Stimulated activated naive CD8-positive, alpha-beta T cell treated with anti-CD3 and anti-CD28 coated beads, Interleukin-15, amount 100 ng/mL, for 72 hours (primary cell): ENCODE results near the gene NELFB.
"Not testable (repeated sequence)": the region's sequence is repeated elsewhere in the genome, so short reads cannot be mapped to it uniquely, and the experiment has no call there.

Experiments used
- ATAC-seq: fragments of 150-1000 bp; cut with Tn5 transposase; 2 replicates; pipeline ENCODE4 v1.10.0; 2021; ENCODE audit warnings: mild to moderate bottlenecking, moderate library complexity
- DNase-seq, 2 donors: peaks; one replicate each; pipeline ENCODE4 v3.0.0; 2021 to 2022
- H3K27ac Mint-ChIP-seq, 2 donors: one replicate each; pipeline ENCODE4 v1.8.0; 2022; ENCODE audit warnings: mild to moderate bottlenecking in 2 of 2, mixed read lengths in 2 of 2, moderate library complexity in 2 of 2
- H3K27me3 Mint-ChIP-seq: one replicate; pipeline ENCODE4 v1.8.0; 2022; ENCODE audit warnings: mixed read lengths
- H3K4me1 Mint-ChIP-seq: one replicate; pipeline ENCODE4 v1.8.0; 2022; ENCODE audit warnings: mild to moderate bottlenecking, mixed read lengths
- H3K4me3 Mint-ChIP-seq, 2 donors: one replicate each; pipeline ENCODE4 v1.8.0; 2022; ENCODE audit warnings: mild to moderate bottlenecking in 2 of 2, mixed read lengths in 2 of 2, moderate library complexity in 1 of 2
- H3K9me3 Mint-ChIP-seq, 2 donors: one replicate each; pipeline ENCODE4 v1.8.0; 2022; ENCODE audit warnings: mixed read lengths in 2 of 2

The NELFB gene

DNA sequence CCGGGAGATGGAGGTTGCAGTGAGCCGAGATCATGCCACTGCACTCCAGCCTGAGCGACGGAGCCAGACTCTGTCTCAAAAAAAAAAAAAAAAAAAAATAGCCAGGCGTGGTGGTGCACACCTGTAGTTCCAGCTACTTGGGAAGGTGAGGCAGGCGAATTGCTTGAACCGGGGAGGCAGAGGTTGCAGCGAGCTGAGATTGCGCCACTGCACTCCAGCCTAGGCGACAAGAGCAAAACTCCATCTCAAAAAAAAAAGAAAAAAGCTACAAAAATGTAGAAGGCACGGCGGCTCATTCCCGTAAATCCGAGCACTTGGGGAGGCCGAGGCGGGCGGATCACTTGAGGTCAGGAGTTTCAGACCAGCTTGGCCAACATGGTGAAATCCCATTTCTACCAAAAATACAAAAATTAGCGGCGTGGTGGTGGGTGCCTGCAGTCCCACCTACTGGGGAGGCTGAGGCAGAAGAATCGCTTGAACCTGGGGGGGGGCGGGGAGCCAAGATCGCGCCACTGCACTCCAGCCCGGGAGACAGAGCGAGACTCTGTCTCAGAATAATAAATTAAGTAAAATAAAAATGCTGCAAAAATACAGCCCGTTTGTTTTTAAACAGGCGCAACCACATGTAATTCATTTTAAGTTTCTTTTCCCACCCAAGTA lies 15.5 kb upstream of the NELFB start:
- not testable (repeated sequence) for H3K9me3 Mint-ChIP-seq

DNA sequence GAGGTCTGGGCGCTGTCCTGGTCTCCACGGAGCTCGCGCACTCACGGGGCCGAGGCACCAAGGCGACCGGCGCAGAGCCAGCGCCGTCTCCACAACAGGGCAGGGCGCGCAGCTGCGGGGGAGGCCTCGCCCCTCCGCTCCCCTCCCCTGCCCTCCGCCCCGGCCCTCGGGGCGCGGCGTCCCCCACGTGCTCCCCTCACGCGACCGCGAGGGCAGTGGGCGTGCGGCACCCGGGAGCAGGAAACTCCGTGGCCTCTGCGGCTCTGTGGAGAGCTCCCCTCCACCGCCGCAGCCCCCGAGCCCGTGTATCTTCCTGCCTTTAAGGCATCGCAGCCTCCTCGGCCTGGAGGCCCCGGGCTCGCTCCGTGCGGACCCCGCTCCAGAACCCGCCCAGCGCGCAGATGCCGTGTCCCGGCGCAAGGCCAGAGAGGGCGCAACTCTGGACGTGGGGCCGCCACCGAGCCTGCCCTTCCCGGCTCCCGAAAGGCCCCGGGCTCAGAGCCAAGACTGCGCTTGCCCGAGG lies 14.7 kb upstream of the NELFB start:
- Mint-ChIP-seq H3K4me1 (peaks cover 71% of the 10 kb centered on the region), H3K4me3 (peak overlapping the region; percentile 83 to 96), H3K27me3 (peaks cover 3% of the 10 kb centered on the region), H3K27ac (no peak overlapping the region), H3K9me3 (no peaks in the 10 kb centered on the region)
- DNase-seq = peak in 1 of 2 donors; percentile 80
- ATAC-seq = peak; percentile 42

More for the DNA sequence above, 15.5 kb upstream of the NELFB start:
- Mint-ChIP-seq H3K4me1 (peaks cover 78% of the 10 kb centered on the region), H3K4me3 (peak overlapping the region; percentile 77 to 83), H3K27ac (peak overlapping the region; percentile 34 to 69)
- DNase-seq, ATAC-seq, H3K27me3 Mint-ChIP-seq: not testable (repeated sequence)

DNA sequence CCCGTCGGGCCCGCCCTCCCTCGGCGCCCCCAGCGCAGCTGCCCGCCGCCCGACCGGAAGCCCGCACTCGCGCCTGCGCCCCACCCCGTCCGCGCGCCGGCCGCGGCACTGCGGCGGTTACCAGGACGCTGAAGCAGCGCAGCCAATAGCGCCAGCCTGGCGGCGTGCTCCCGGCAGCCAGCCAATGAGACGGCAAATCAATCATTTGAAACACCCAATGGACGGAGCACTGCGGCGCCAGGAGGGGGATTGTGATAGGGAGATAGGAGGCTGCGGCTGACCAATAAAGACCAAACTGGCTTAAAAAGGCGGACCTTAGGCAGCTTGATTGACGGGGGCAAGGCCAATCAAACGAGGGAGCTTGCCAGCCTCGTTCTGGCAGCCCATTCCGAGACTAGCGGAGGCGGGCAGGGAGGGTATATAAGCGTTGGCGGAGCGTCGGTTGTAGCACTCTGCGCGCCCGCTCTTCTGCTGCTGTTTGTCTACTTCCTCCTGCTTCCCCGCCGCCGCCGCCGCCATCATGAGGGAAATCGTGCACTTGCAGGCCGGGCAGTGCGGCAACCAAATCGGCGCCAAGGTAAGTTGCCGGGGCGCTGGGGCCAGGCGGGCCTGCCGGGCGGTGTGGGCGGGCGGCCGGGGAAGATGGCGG lies 14.2 kb upstream of the NELFB start, which contains the start of gene TUBB4B:
Gene TUBB4B, plus strand, starts transcription at position 447 of the 649 bp plus-strand sequence. Its CDS starts 74 bp downstream, at position 521.
- Mint-ChIP-seq H3K27ac (peak within 1 kb of the TSS; percentile 97 to 100), H3K4me1 (peaks cover 69% of the 10 kb centered on the region), H3K4me3 (peak within 1 kb of the TSS; percentile 91 to 96), H3K9me3 (no peaks in the 10 kb centered on the region), H3K27me3 (no peaks in the 10 kb centered on the region)
- peak; percentile 98 to 99 for DNase-seq
- peak; percentile 81 for ATAC-seq

DNA sequence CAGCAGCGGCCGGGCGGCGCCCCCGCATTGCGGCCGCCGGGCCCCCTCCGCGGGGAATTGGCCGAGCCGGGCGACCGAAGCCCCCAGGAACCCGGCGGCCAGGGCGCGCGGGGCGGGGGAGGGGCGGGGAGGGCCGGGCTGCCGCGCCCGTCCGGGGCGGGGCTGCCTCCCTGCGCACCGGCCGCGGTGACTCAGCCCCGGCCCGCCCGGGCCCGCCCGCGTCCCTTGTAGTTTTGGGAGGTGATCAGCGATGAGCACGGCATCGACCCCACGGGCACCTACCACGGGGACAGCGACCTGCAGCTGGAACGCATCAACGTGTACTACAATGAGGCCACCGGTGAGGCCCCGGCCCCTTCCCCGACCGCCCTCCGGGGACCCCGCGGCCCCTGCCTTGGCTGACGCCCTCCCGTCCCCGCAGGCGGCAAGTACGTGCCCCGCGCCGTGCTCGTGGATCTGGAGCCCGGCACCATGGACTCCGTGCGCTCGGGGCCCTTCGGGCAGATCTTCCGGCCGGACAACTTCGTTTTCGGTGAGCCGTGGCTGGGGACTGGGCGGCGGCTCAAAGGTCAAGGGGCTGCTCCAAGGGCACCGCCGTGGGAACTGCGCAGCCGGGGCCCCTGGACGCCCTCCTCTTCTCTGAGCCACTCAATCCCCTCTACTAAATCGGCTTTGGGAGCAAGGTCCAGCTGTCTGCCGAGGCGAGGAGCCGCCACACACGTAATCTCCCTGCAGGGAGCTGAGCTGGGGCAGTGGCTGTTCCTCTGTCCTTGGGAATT lies 13.4 kb upstream of the NELFB start:
- Mint-ChIP-seq H3K27me3 (no peaks in the 10 kb centered on the region), H3K4me3 (peak overlapping the region; percentile 91 to 96), H3K4me1 (peaks cover 63% of the 10 kb centered on the region), H3K27ac (peak overlapping the region in 1 of 2 donors; percentile 94), H3K9me3 (no peaks in the 10 kb centered on the region)
- DNase-seq = peak; percentile 60 to 66
- ATAC-seq = peak; percentile 30

GRCh38 chr9:137242269-137243203 lies 12.6 kb upstream of the NELFB start:
- no peaks in the 10 kb centered on the region for H3K27me3 Mint-ChIP-seq
- H3K4me3 Mint-ChIP-seq = peak overlapping the region; percentile 81 to 82
- peaks cover 54% of the 10 kb centered on the region for H3K4me1 Mint-ChIP-seq
- H3K27ac Mint-ChIP-seq = peak overlapping the region; percentile 78 to 94
- DNase-seq (no peak), ATAC-seq (no peak)
- H3K9me3 Mint-ChIP-seq = no peaks in the 10 kb centered on the region

DNA sequence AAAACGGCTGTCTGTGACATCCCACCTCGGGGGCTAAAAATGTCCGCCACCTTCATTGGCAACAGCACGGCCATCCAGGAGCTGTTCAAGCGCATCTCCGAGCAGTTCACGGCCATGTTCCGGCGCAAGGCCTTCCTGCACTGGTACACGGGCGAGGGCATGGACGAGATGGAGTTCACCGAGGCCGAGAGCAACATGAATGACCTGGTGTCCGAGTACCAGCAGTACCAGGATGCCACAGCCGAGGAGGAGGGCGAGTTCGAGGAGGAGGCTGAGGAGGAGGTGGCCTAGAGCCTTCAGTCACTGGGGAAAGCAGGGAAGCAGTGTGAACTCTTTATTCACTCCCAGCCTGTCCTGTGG lies 11.9 kb upstream of the NELFB start:
- not testable (repeated sequence) for H3K27me3 Mint-ChIP-seq, DNase-seq, ATAC-seq, H3K9me3 Mint-ChIP-seq
- Mint-ChIP-seq H3K4me1 (peaks cover 47% of the 10 kb centered on the region), H3K27ac (peak overlapping the region in 1 of 2 donors; percentile 94), H3K4me3 (peak overlapping the region in 1 of 2 donors; percentile 81)

GRCh38 chr9:137243626-137244485 lies 11.3 kb upstream of the NELFB start:
- DNase-seq = no peak
- H3K4me1 Mint-ChIP-seq = peaks cover 41% of the 10 kb centered on the region
- peak overlapping the region in 1 of 2 donors; percentile 39 for H3K4me3 Mint-ChIP-seq
- no peak for ATAC-seq
- H3K27ac Mint-ChIP-seq = peak overlapping the region; percentile 19 to 94
- no peaks in the 10 kb centered on the region for H3K27me3 Mint-ChIP-seq
- H3K9me3 Mint-ChIP-seq = no peaks in the 10 kb centered on the region

DNA sequence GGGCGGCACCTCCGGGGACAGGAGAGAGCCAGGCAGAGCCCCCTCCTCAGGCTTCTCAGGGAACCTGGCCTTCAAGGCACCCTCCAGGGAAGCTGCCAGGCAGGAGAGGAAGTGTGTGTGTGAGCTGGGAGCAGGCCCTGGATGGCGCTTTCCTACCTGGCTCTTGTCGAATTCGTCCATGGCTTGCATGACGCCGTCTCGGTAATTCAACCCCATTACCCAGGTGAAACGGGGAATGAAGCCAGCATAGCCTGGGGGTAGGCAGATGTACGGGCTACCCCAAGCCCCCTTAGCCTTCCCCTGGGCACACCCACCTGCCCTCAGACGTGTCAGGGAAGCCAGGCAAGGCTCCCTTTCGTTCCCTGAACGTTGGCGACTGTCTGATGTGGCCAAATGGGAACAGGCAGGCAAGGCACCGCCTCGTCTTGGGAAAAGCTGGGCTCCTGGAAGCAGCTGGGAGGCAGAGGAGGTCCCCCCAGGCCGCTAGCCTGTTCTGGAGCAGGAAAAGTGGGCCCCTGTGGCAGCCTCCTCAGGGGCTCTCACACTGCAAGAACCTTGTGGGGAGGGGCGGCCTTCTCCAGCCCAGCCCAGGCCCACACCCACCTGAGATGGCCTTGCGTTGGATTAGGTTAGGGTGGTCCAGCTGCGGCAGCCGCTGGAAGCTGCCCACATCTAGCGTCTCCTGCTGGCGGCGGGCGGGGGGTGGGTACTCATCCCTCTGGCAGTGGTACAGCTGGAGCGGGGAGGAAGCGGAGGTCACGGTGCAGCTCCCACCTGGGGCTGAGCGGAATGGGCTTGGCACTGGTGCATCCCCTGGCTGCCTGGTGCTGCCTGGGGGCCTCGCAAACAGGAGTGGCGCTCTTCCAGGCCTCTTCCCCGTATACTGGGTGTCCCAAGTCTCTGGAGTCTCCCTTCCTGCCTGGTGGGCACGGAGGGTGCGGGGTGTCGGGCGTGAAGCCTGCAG lies 10.4 kb upstream of the NELFB start:
- peak in 1 of 2 donors; percentile 24 for DNase-seq
- Mint-ChIP-seq H3K27me3 (no peaks in the 10 kb centered on the region), H3K9me3 (no peaks in the 10 kb centered on the region), H3K27ac (peak overlapping the region; percentile 19 to 93), H3K4me3 (no peak overlapping the region), H3K4me1 (peaks cover 32% of the 10 kb centered on the region)
- no peak for ATAC-seq

DNA sequence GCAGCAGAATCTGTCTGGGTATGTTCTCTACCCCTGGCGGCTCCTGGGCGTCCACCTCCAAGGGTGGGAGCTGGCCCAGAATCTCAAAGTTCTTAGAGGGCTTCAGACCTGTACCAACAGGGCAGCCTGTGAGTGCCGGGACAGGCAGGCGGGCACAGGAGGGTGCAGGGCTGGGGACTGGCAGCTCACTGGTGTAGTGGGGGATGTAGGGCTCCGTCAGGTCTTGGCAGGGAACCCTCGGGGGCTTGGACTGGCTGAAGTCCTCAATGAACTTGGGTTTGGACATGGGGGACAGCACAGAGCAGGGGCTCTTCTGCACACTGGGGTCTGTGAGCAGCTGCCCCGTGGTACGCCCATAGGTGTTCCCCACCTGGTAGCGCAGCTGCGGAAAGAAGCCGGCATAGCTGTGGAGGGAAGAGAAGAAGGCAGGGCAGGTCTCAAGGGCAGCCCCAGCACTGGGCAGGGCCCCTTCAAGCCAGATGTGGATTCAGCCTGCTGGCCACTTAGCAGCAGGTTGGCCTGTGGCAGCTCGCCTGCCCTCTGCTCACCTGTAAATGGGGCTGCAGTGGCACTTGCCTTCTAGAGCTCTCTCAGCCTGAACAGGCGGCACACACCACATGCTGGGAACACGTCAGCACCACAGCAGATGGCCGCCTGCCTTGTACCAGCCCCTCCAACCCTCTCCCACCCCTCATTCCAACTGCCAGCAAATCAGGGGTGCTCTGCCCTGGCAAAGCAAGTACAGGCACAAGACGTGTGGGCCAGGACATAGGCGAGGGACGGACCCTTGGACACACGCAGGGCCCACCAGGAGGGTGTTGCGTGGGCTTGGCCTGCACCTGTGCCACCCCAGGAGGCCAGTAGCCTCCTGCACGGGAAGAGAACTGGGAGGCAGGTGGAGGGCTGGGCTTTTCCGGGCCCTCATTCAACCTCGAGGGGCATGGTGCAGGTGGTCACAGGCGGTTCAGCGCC lies 9.4 kb upstream of the NELFB start:
- Mint-ChIP-seq H3K9me3 (no peaks in the 10 kb centered on the region), H3K4me1 (peaks cover 31% of the 10 kb centered on the region), H3K27me3 (no peaks in the 10 kb centered on the region), H3K4me3 (no peak overlapping the region), H3K27ac (peak overlapping the region in 1 of 2 donors; percentile 90)
- DNase-seq = peak in 1 of 2 donors; percentile 15
- ATAC-seq = no peak

DNA sequence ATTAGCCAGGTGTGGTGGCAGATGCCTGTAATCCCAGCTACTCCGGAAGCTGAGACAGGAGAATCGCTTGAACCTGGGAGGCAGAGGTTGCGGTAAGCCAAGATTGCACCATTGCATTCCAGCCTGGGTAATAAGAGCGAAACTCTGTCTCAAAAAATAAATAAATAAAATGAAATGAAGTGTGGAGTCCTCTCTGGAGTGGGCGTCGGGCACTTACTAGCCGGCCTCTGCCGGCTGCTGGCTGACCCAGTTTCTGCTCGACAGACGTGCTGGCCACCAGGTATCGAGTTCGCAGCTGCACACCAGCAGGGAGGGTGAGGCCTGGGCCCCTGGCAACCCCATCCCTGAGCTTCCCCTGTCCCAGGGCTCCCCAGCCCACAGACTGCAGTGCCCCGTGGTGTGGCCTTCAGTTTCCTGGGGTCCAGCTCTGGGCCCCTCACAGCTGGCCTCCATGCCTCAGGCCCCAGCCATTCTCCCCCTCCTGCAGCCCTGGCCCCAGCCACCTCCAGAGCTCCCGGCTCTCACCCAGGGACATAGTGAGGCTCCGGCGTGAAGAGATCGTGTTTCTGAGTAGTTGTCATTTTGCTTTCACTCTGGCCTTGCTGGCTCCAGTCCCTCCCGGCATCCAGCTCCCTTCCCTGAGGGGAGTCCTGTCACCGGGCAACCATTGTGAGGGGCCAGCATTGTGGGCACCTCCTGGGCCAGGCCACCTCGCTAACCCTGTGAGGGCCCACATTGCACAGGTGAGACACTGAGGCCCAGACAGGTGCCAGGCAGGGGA lies 7.8 kb upstream of the NELFB start:
- Mint-ChIP-seq H3K27ac (no peak overlapping the region), H3K4me1 (peaks cover 21% of the 10 kb centered on the region), H3K9me3 (no peaks in the 10 kb centered on the region), H3K27me3 (no peaks in the 10 kb centered on the region), H3K4me3 (no peak overlapping the region)
- ATAC-seq (no peak), DNase-seq (no peak)

DNA sequence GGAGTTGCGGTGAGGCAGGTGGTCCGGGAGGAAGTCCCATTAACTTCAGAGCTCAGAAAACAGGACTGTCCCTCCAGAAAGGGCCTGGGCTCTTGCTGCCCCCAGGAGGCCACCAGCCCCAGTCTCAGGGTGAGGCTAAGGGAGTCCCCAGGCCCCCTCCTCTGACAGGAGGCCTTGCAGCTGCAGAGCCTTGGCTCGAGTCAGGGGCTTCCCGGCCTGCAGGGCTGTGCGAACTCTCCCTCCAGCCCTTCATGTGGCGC lies 7.3 kb upstream of the NELFB start:
- no peaks in the 10 kb centered on the region for H3K27me3 Mint-ChIP-seq
- no peak for DNase-seq
- H3K27ac Mint-ChIP-seq = no peak overlapping the region
- no peak overlapping the region for H3K4me3 Mint-ChIP-seq
- no peak for ATAC-seq
- peaks cover 15% of the 10 kb centered on the region for H3K4me1 Mint-ChIP-seq
- H3K9me3 Mint-ChIP-seq = no peaks in the 10 kb centered on the region
